Activated naive CD8-positive, alpha-beta T cell treated with anti-CD3 and anti-CD28 coated beads for 36 hours (primary cell): ENCODE results near the gene NRIP1. TPM values are rescaled to one million over a fixed set of nuclear protein-coding genes. Genes with fewer than 3 reads are reported as not detected.

Source experiments
- DNase-seq: peaks from one replicate; pipeline ENCODE4 v3.0.0; 2021
- H3K27ac Mint-ChIP-seq: one replicate; pipeline ENCODE4 v1.8.0; 2022; ENCODE audit warnings: mild to moderate bottlenecking, moderate library complexity, mixed read lengths
- H3K27me3 Mint-ChIP-seq: one replicate; pipeline ENCODE4 v1.8.0; 2022; ENCODE audit warnings: mild to moderate bottlenecking, mixed read lengths
- H3K36me3 Mint-ChIP-seq: one replicate; pipeline ENCODE4 v1.8.0; 2021; ENCODE audit warnings: mild to moderate bottlenecking, mixed read lengths
- H3K4me1 Mint-ChIP-seq: one replicate; pipeline ENCODE4 v1.8.0; 2021; ENCODE audit warnings: mixed read lengths
- H3K4me3 Mint-ChIP-seq: one replicate; pipeline ENCODE4 v1.8.0; 2022; ENCODE audit warnings: mild to moderate bottlenecking, moderate library complexity, mixed read lengths
- H3K9me3 Mint-ChIP-seq: one replicate; pipeline ENCODE4 v1.8.0; 2022; ENCODE audit warnings: mixed read lengths
- total RNA-seq, 2 experiments: library from RNA; stranded (reverse); gene quantifications; one replicate each; pipeline ENCODE4 v1.2.3, GENCODE V29; 2021

NRIP1 gene
- total RNA-seq, 2 experiments from 2014 or later = 26.0 to 28.3 TPM

DNA sequence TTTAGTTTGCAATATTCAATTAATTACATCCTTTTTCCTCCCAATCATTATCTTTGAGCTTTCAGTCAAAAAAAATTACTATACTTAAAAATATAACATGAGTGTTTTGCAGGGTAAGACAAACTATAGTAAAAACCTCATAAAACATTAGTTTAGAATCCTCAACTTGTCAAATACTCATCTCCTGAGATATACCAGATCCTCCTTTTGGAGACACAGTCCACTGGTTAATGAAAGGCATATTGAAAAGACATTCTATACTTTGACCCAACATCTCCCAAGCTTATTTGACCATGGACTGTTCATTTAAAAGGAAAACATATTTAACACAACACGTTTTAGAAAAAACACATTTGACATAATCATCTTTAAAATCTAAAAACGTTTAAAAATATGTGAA lies 52.8 kb downstream of the NRIP1 start:
- Mint-ChIP-seq H3K27ac (no peak overlapping the region), H3K27me3 (no peaks in the 10 kb centered on the region), H3K4me3 (no peak overlapping the region), H3K9me3 (peaks cover 2% of the 10 kb centered on the region), H3K4me1 (peaks cover 10% of the 10 kb centered on the region), H3K36me3 (peaks cover 30% of the 10 kb centered on the region)
- DNase-seq = no peak

DNA sequence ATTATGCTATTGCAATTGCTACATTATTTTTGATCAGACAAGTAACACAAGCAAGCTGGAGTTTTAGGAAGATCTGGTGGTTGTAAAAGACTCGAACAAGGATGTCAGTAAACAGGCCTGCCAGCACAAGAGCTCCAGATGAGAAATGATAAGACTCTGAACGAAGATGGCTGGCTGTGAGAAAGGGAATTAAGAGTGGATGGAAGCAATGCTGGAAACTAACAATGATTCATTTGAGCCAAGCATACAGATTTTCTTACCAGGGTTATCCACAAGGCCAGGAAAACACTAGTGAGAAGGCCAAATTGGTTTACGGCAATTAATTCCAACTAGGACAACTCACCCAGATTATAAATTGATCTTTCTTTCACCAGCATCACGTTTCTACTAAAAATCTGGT lies 54.2 kb downstream of the NRIP1 start:
- Mint-ChIP-seq H3K36me3 (peaks cover 38% of the 10 kb centered on the region), H3K27ac (no peak overlapping the region), H3K9me3 (peaks cover 2% of the 10 kb centered on the region), H3K27me3 (no peaks in the 10 kb centered on the region), H3K4me1 (peaks cover 17% of the 10 kb centered on the region), H3K4me3 (no peak overlapping the region)
- DNase-seq = no peak

DNA sequence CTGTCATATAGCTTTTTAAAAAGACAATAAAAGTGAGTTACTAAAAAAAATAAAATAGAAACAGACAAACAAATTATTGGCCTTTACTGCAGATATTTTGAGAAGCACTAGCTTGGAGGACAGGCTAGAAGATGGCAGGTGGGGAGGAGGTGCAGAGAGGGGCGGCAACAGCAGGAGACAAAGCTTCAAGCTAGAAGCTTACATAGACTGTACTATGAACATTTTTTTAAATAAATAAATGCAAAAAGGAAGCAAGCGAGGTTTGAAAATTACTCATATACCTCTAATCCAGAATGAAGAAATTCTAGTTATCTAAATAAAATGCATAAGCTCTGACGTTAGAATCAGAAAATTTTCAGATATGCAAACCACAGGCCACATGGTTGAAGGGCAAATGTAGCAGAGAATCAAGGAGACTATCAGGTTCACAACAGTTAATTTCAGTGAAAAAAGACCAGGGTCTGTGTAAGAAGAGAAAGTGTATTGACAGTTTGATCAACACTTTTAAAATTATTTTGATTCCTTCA lies 54.9 kb downstream of the NRIP1 start:
- no peak for DNase-seq
- H3K4me1 Mint-ChIP-seq = peaks cover 25% of the 10 kb centered on the region
- no peak overlapping the region for H3K27ac Mint-ChIP-seq
- peaks cover 38% of the 10 kb centered on the region for H3K36me3 Mint-ChIP-seq
- H3K27me3 Mint-ChIP-seq = no peaks in the 10 kb centered on the region
- no peak overlapping the region for H3K4me3 Mint-ChIP-seq
- H3K9me3 Mint-ChIP-seq = peaks cover 2% of the 10 kb centered on the region

DNA sequence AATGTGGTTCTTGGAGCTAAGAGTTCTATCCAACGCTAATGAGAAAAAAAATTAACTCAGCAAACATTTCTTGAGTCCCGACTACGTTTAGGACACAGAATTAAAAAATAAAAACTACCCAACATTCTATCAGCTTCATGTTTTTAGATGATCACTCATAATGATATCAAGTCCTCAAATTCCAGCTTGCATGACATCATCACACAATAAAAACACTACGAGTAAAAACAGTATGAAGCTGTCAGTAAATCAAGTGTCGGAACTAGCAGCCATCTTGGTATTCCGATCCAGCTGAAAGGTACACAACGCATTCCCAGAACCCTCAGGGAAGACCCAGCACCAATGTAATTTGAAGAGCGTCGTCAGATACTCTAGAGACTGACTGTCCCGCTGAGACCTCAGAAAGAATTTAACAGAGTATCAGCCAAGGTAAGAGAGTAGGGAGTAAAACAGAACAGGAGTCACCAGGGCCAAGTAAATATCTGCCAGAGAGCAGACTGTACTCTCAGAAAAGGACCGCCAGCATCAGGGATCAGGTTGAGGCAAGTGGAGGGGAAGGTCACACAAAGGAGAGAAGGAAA lies 57.0 kb downstream of the NRIP1 start:
- DNase-seq = no peak
- no peak overlapping the region for H3K27ac Mint-ChIP-seq
- peaks cover 2% of the 10 kb centered on the region for H3K9me3 Mint-ChIP-seq
- peaks cover 41% of the 10 kb centered on the region for H3K4me1 Mint-ChIP-seq
- no peaks in the 10 kb centered on the region for H3K27me3 Mint-ChIP-seq
- no peak overlapping the region for H3K4me3 Mint-ChIP-seq
- H3K36me3 Mint-ChIP-seq = peaks cover 42% of the 10 kb centered on the region

DNA sequence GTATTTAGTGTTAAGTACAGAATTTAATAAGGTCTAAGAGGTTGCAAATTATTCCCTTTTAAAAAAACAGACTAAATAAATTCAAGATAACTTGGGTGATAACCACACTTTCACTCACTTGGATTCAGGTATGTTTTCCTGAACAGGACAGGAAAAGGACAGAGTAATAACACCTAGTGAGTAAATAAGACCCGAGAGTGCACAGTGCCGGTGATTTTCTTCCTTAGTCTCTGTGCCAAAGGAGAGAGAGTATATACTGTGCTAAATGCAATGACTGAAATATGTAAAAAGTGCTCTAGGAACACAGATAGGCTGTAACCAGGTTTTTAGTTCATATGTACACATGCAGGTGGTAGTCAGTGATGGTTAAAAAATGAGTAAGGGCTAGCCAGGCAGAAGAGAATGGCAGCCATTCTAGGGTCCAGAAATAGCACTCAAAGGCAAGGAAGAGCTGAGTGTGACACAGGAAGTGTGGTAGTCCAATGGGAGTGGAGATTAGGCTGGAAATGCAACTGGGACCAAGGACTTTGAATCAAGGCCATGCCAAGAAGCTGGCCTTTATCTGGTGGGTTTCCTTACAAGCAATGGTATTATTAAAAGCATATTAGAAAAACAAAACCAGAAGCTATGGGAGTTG lies 58.1 kb downstream of the NRIP1 start:
- Mint-ChIP-seq H3K27ac (no peak overlapping the region), H3K9me3 (peaks cover 2% of the 10 kb centered on the region), H3K4me1 (peaks cover 46% of the 10 kb centered on the region), H3K36me3 (peaks cover 42% of the 10 kb centered on the region), H3K4me3 (no peak overlapping the region), H3K27me3 (no peaks in the 10 kb centered on the region)
- no peak for DNase-seq

DNA sequence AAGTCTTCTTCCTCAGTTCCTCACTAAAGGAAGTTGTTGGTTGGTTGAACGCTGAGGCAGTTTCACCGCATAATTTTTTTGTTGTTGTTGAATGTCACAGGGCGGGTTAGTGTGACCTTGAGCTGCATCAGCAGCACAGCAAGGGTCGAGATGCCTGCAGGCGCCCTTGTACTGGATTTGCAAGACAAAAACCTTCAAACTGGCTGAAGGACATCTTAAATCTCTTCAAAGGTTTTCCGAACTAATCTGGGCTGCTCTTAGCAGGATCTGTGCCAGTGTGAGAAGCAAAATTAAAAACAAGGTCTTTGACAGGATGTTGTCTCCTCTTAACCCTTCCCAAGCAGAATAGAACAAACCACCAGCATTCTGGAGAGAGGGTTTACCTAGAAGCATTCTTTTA lies 59.4 kb downstream of the NRIP1 start:
- Mint-ChIP-seq H3K4me3 (peak overlapping the region; percentile 49), H3K9me3 (peaks cover 2% of the 10 kb centered on the region), H3K36me3 (peaks cover 39% of the 10 kb centered on the region), H3K27ac (peak overlapping the region; percentile 39), H3K27me3 (no peaks in the 10 kb centered on the region), H3K4me1 (peaks cover 49% of the 10 kb centered on the region)
- DNase-seq = no peak

DNA sequence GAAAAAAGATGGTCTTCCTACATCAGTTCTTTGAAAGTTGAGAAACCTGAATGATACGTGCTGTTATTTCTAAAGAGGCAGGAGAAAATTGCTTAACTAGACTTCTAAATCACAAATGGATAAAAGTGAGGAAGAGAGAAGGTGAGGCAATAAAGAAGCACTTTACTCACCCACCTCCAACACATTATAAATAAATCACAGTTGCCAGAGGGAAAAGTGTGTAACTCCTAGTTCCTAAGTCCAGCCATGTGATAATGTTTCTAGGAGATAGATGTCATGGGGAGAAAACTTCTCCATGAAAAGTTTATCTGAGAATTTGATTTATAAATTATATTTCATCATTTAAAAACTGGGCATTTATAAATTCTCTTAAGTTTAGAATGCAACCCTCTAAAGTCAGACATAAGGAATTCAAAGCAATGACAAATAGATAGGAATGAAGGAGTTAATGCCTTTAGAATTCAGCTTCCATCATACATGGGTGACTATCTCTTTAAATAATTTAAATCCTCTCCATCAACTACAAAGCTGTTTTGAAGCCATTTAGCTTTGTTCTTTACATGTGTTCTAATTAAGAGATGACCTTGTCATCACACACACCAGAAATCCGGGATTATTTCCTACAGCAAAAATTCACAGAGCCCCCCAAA lies 60.0 kb downstream of the NRIP1 start:
- Mint-ChIP-seq H3K4me1 (peaks cover 51% of the 10 kb centered on the region), H3K27me3 (no peaks in the 10 kb centered on the region), H3K4me3 (peak overlapping the region; percentile 49), H3K36me3 (peaks cover 39% of the 10 kb centered on the region), H3K9me3 (peaks cover 2% of the 10 kb centered on the region), H3K27ac (peak overlapping the region; percentile 39)
- DNase-seq = no peak

DNA sequence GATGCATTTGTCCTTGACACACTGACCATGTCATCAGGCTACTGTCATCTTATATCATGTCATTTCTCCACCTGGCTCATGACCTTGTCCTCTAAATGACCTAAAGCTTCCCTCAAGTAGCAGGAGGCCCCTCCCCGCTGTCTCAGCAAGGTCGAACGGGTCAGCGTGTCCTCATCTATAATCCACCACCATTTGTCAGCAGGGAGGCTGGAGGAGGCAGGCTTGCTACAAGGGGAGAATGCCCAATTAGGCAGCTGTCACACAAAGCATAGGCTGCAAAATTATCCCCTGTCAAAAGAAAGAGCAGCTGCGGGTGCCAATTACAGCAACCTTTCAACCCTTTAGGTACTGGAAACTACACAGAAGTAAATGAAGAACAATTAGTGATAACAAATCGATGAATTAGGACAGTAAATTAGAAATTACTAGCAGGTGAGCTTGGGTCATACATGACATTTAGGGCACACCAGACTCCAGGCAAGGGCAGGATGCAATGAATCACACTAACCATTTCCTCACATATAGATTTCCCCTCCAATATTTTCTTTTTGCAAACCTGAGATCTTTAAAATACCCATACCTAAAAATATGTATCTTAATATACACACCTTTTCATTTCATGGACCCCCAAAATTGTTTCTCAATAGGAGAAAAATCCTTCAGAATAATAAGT lies 61.2 kb downstream of the NRIP1 start:
- no peak overlapping the region for H3K4me3 Mint-ChIP-seq
- no peak for DNase-seq
- peaks cover 50% of the 10 kb centered on the region for H3K4me1 Mint-ChIP-seq
- peaks cover 36% of the 10 kb centered on the region for H3K36me3 Mint-ChIP-seq
- H3K27ac Mint-ChIP-seq = peak overlapping the region; percentile 47
- H3K9me3 Mint-ChIP-seq = no peaks in the 10 kb centered on the region
- no peaks in the 10 kb centered on the region for H3K27me3 Mint-ChIP-seq

DNA sequence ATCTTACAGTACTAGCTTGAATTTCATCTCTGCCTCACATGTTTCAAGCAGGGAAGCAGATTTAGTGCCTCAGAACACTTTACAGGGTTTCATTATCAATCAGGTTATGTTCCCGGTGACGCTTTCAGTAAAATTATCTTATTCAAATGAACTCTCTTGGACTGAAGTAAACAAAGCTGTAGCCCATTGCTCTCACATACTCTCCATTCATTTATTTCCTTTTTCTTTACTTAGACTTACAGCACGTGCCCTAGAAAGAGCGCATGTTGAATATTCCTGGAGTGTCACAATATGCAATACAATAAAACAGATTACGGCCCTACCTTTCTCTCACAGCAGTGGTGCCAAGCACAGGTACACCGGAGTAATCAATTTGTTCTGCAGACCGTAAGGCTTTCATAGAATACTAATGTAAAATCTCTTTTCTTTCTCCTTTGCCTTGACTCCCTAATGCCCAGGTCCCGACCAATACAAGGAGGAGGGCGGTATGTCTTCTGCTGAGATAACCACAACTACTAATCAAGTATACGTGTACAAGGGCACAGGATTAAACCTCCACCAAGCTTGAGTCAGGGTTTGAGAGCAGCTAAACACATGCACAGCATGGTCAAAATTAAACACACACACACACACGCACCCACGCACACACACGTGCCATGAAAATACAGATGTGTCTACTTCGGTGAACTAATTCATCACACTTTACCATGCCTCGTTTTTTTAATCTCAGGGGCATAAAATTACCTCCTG lies 62.8 kb downstream of the NRIP1 start:
- H3K9me3 Mint-ChIP-seq = no peaks in the 10 kb centered on the region
- DNase-seq = no peak
- peaks cover 53% of the 10 kb centered on the region for H3K4me1 Mint-ChIP-seq
- H3K36me3 Mint-ChIP-seq = peaks cover 28% of the 10 kb centered on the region
- no peak overlapping the region for H3K27ac Mint-ChIP-seq
- H3K4me3 Mint-ChIP-seq = no peak overlapping the region
- no peaks in the 10 kb centered on the region for H3K27me3 Mint-ChIP-seq

DNA sequence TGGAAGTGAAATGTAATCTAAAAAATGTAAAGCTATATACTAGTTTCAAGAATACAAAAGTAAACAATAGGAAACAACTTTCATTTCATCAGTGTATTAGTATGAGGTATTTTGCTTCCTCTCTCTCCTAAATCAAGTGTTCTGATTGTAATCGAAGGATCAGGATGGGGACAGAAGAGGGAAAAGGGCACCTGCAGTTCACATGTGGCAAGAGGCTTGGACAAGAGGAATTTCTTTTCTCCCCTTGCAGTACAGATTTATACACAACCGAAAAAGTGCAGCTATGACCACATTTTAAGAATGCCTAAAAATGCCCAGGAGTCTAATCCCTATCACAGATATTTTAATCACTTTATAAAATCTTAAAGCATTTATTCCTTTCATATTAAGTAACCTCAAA lies 63.7 kb downstream of the NRIP1 start:
- H3K4me3 Mint-ChIP-seq = no peak overlapping the region
- H3K27me3 Mint-ChIP-seq = no peaks in the 10 kb centered on the region

DNA sequence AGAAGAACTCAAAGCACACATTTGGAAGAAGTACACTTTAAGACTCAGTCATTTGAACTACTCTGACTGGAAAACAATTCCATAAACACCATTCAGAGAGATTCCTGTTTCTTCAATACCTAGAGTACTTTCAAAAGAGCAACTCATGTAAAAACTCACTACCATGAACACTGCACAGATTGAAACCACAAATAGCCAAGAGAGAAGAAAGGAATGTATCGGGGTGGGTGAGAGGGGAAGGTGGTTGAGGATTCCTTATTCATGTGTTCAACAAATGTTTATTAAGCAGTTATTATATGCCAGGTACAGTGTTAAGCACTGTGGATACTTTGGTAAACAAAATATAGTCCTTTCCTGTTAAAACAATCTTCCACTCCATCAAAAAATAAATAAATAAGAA lies 64.7 kb downstream of the NRIP1 start:
- no peaks in the 10 kb centered on the region for H3K27me3 Mint-ChIP-seq
- H3K4me3 Mint-ChIP-seq = no peak overlapping the region
- no peak for DNase-seq
- peaks cover 25% of the 10 kb centered on the region for H3K36me3 Mint-ChIP-seq
- H3K9me3 Mint-ChIP-seq = no peaks in the 10 kb centered on the region
- H3K4me1 Mint-ChIP-seq = peaks cover 45% of the 10 kb centered on the region
- no peak overlapping the region for H3K27ac Mint-ChIP-seq

More for the DNA sequence above, 63.7 kb downstream of the NRIP1 start:
- Mint-ChIP-seq H3K4me1 (peaks cover 46% of the 10 kb centered on the region), H3K9me3 (no peaks in the 10 kb centered on the region), H3K36me3 (peaks cover 26% of the 10 kb centered on the region), H3K27ac (no peak overlapping the region)
- no peak for DNase-seq

DNA sequence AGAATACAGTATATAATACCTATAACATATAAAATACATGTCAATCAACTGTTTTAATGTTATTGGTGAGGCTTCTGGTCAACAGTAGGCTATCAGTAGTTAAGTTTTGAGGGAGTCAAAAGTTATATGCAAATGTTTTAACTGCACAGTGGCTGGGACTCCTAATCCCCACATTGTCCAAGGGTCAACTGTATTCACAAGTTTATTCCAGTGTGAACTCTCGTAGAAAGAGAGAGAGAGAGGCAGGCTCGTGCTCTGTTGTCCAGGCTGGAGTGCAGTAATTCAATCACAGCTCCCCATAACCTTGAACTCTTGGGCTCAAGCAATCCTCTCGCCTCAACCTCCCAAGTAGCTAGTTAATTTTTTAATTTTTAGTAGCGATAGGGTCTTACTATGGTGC lies 66.0 kb downstream of the NRIP1 start:
- Mint-ChIP-seq H3K36me3 (peaks cover 21% of the 10 kb centered on the region), H3K4me3 (no peak overlapping the region), H3K4me1 (peaks cover 37% of the 10 kb centered on the region), H3K27ac (no peak overlapping the region), H3K27me3 (no peaks in the 10 kb centered on the region), H3K9me3 (no peaks in the 10 kb centered on the region)
- DNase-seq = no peak

DNA sequence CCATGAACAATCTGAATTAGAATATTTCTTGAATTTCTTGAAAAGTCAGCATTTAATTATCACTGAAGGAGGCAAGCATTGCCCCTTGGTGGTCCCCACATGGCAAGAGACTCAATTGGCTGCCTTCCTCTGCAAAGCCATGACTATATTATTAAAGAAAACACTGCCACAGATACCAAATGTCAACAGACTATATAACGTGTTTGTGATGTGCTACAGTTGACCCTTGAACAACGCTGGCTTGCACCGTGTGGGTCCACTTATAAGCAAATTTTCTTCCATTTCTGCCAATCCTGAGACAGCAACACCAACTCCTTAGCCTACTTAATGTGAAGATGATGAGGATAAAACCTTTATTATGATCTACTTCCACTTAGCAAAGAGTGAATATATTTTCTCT lies 66.5 kb downstream of the NRIP1 start:
- no peaks in the 10 kb centered on the region for H3K9me3 Mint-ChIP-seq
- peaks cover 32% of the 10 kb centered on the region for H3K4me1 Mint-ChIP-seq
- H3K4me3 Mint-ChIP-seq = no peak overlapping the region
- H3K27ac Mint-ChIP-seq = no peak overlapping the region
- DNase-seq = no peak
- no peaks in the 10 kb centered on the region for H3K27me3 Mint-ChIP-seq
- H3K36me3 Mint-ChIP-seq = peaks cover 20% of the 10 kb centered on the region

DNA sequence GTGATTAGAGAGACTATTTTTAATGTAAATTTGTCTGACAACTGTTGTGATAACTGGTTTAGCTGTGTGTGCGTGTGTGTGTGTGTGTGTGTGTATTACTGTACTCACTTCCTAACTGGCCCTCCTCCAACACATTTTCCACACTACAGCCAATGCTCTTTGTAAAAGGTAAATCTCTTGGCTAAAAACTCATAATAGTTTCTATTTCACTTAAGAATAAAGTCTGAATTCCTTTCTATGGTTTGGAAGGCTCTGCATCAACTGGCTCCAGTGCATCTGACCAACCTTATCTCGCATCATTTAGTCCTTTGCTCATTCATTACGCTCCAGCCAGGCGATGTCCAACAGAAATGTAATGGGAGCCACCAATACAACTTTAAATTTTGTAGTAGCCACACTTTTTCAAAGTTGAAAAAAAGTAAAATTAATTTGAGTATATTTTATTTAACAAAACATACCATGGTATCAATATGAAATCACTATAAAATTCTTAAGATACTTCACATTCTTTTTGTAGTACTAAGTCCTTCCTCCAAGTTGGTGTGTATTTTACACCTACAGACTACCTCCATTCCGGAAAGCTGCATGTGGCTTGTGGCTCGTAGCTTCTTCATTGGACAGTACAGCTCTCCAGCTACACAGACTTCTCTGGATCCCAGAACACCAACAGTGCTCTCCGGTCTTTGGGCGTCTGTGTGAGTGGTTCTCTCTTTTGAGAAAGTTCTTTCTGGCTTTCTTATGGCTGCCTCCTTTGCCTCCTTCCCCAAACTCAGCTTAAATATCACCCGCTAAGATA lies 68.9 kb downstream of the NRIP1 start:
- peaks cover 42% of the 10 kb centered on the region for H3K36me3 Mint-ChIP-seq
- no peak overlapping the region for H3K4me3 Mint-ChIP-seq
- H3K4me1 Mint-ChIP-seq = peaks cover 35% of the 10 kb centered on the region
- no peak for DNase-seq
- peak overlapping the region; percentile 28 for H3K27ac Mint-ChIP-seq
- no peaks in the 10 kb centered on the region for H3K9me3 Mint-ChIP-seq
- H3K27me3 Mint-ChIP-seq = no peaks in the 10 kb centered on the region
